Endothelial cell of umbilical vein (primary cell): Measurements from ENCODE around the gene NAV2. TPM values are rescaled to one million over a fixed set of nuclear protein-coding genes. Genes with fewer than 3 reads are reported as not detected.

ENCODE experiments used
- BruUV-seq: library from RNA; stranded (reverse); fragments of 400-500 nt; replicated peaks from 2 replicates; lab custom pipeline; 2021; lab: Mats Ljungman, UMichigan
- CTCF ChIA-PET: fragments of 300-600, 350-600 bp; sonication (Branson Sonifier 250); formaldehyde crosslinking; loops from one replicate; lab custom pipeline; 2021; ENCODE audit warnings: antibody characterized with exemption, inconsistent platforms; lab: Charles Lee
- POLR2A ChIA-PET: fragments of 300-600, 350-600 bp; sonication (Branson Sonifier 250); formaldehyde crosslinking; loops from one replicate; lab custom pipeline; 2021; ENCODE audit warnings: antibody characterized with exemption, inconsistent platforms; lab: Charles Lee
- DNase-seq: peaks from one replicate; pipeline ENCODE4 v3.0.0-alpha.2; 2011; ENCODE audit warnings: low read depth, low spot score
- FAIRE-seq: peaks from 2 replicates; lab custom pipeline; 2011; peaks lifted over from hg19 to GRCh38; lab: Jason Lieb, UNC
- H2AFZ ChIP-seq: 2 replicates; pipeline ENCODE4 v1.6.0; 2012; ENCODE audit warnings: low read depth, low read length, control low read depth, inconsistent platforms
- H3K27ac ChIP-seq: 2 replicates; pipeline ENCODE4 v1.5.1; 2011; ENCODE audit warnings: low read depth, mild to moderate bottlenecking, control low read depth, low read length, moderate library complexity; ENCODE audit not compliant: insufficient read depth
- H3K27me3 ChIP-seq, 2 experiments: 2 replicates each; pipeline versions ENCODE4 v1.6.0 to v1.6.1; 2011; ENCODE audit warnings: low read length in 2 of 2, mixed read lengths in 1 of 2; ENCODE audit not compliant: control insufficient read depth in 2 of 2, insufficient read depth in 2 of 2
- H3K36me3 ChIP-seq, 2 experiments: 2 replicates in 1 of 2; 3 replicates in 1 of 2; pipeline ENCODE4 v1.5.1; 2011; ENCODE audit warnings: low read length in 2 of 2, mild to moderate bottlenecking in 1 of 2, moderate library complexity in 1 of 2; ENCODE audit not compliant: control insufficient read depth in 2 of 2, insufficient read depth in 2 of 2; ENCODE audit errors: extremely low read depth in 1 of 2
- H3K4me1 ChIP-seq: 3 replicates; pipeline ENCODE4 v1.5.1; 2011; ENCODE audit warnings: mild to moderate bottlenecking, low read length; ENCODE audit not compliant: control insufficient read depth, insufficient read depth; ENCODE audit errors: extremely low read depth
- H3K4me2 ChIP-seq: 2 replicates; pipeline ENCODE4 v1.6.1; 2011; ENCODE audit warnings: low read length, control low read depth, mixed read lengths; ENCODE audit not compliant: insufficient read depth
- H3K4me3 ChIP-seq, 3 experiments: fragments of 200-600 bp in 1 of 3; sonication (generic), shearing (Covaris generic) in 1 of 3; replicated peaks in 1 of 3; 2 replicates each; pipeline ENCODE4 v1.5.1; 2011 to 2016; ENCODE audit warnings: control low read depth in 3 of 3, low read length in 3 of 3, mild to moderate bottlenecking in 2 of 3, inconsistent platforms in 1 of 3, low read depth in 1 of 3, moderate library complexity in 1 of 3; ENCODE audit not compliant: insufficient read depth in 1 of 3
- H3K79me2 ChIP-seq: 2 replicates; pipeline ENCODE4 v1.6.0; 2012; ENCODE audit warnings: low read length, inconsistent platforms; ENCODE audit not compliant: control insufficient read depth, insufficient read depth
- H3K9ac ChIP-seq: replicated peaks from 2 replicates; pipeline ENCODE3; 2011; ENCODE audit warnings: low read length, control low read depth; ENCODE audit not compliant: insufficient read depth; ENCODE audit errors: extremely low read depth
- H3K9me1 ChIP-seq: replicated peaks from 3 replicates; pipeline ENCODE4 v1.6.0; 2011; ENCODE audit warnings: mild to moderate bottlenecking, low read length; ENCODE audit not compliant: control insufficient read depth, insufficient read depth; ENCODE audit errors: extremely low read depth
- H3K9me3 ChIP-seq: replicated peaks from 2 replicates; pipeline ENCODE4 v1.5.1; 2012; ENCODE audit warnings: low read length, inconsistent platforms; ENCODE audit not compliant: control insufficient read depth, insufficient read depth
- H4K20me1 ChIP-seq: replicated peaks from 2 replicates; pipeline ENCODE3; 2011; ENCODE audit warnings: mild to moderate bottlenecking, low read length; ENCODE audit not compliant: control insufficient read depth, insufficient read depth; ENCODE audit errors: extremely low read depth
- CTCF ChIP-seq, 2 donors: IDR thresholded peaks; 1 replicate in 1 of 2; 2 replicates in 1 of 2; pipeline ENCODE4 v1.5.1; 2011; ENCODE audit warnings: low read length in 2 of 2, mild to moderate bottlenecking in 2 of 2, moderate library complexity in 2 of 2, control low read depth in 1 of 2, inconsistent platforms in 1 of 2, low read depth in 1 of 2; ENCODE audit not compliant: insufficient read depth in 1 of 2; ENCODE audit errors: extremely low read depth in 1 of 2
- EZH2 ChIP-seq: IDR thresholded peaks from 2 replicates; pipeline ENCODE4 v1.6.1; 2012; ENCODE audit warnings: borderline replicate concordance, low read depth, mild to moderate bottlenecking, moderate library complexity, low read length, inconsistent platforms; ENCODE audit not compliant: severe bottlenecking
- FOS ChIP-seq: IDR thresholded peaks from 2 replicates; pipeline ENCODE4 v1.6.1; 2011; ENCODE audit warnings: mild to moderate bottlenecking, low read length, moderate library complexity, borderline replicate concordance; ENCODE audit not compliant: insufficient read depth
- GATA2 ChIP-seq: IDR thresholded peaks from 2 replicates; pipeline ENCODE4 v1.7.0; 2011; ENCODE audit warnings: low read depth, mild to moderate bottlenecking, moderate library complexity, mixed read lengths, low read length; ENCODE audit not compliant: insufficient read length, insufficient read depth
- JUN ChIP-seq: IDR thresholded peaks from 2 replicates; pipeline ENCODE4 v1.6.1; 2011; ENCODE audit warnings: borderline replicate concordance, low read depth; ENCODE audit not compliant: insufficient read length, insufficient read depth
- MYC ChIP-seq: IDR thresholded peaks from one replicate; pipeline ENCODE4 v1.6.1; 2011; ENCODE audit warnings: mild to moderate bottlenecking, low read depth, low read length
- POLR2A ChIP-seq: IDR thresholded peaks from 2 replicates; pipeline ENCODE4 v1.6.1; 2012; ENCODE audit warnings: low read depth, mild to moderate bottlenecking, control low read depth, low read length
- POLR2AphosphoS5 ChIP-seq: IDR thresholded peaks from 2 replicates; pipeline ENCODE4 v1.6.1; 2012; ENCODE audit warnings: low read depth, mild to moderate bottlenecking, control low read depth, low read length, moderate library complexity; ENCODE audit not compliant: insufficient read depth
- dilution Hi-C: fragments of 300-500 bp; cut with MboI; formaldehyde crosslinking; loops from one replicate; pipeline ENCODE4 v1.15.0; 2019; ENCODE audit warnings: low sequenced_read_pairs; ENCODE audit not compliant: extremely low pct_ligation_motif_present
- intact Hi-C: fragments of 100-400 bp; cut with micrococcal nuclease; formaldehyde crosslinking; loops from one replicate; pipeline ENCODE4 v1.10.0; 2022
- polyA plus RNA-seq, 4 experiments: library from polyadenylated mRNA; depleted of rRNA in 3 of 4; stranded (reverse) in 3 of 4; unstranded in 1 of 4; fragments of >200 nt; gene quantifications; 2 replicates each; pipeline versions ENCODE4 v1.2.1 to v1.2.3, GENCODE V29; 2011 to 2012; ENCODE audit warnings: missing spikeins in 1 of 4
- total RNA-seq: library from RNA; stranded (reverse); gene quantifications from 2 replicates; pipeline ENCODE4 v1.2.3, GENCODE V29; 2021
- TF ChIP-seq, protein P1 (sequence below): IDR thresholded peaks from 2 replicates; pipeline ENCODE4 v1.6.1; 2011; ENCODE audit not compliant: insufficient read depth, insufficient read length

Gene NAV2
- total and polyA plus RNA-seq, 2 donors (not counting 3 experiments of a cell fraction or from before 2014, with no cell fraction given): 10.9 to 68.0 TPM

- H2AFZ ChIP-seq: no peak overlapping the region
- H3K4me1 ChIP-seq: peaks cover 1% of the 10 kb centered on the region
- no peak overlapping the region for H3K27ac ChIP-seq
- no peaks in the 10 kb centered on the region for H3K9me1 ChIP-seq
- FAIRE-seq: no peak
- H3K27me3 ChIP-seq: no peaks in the 10 kb centered on the region
- H3K4me3 ChIP-seq: no peak overlapping the region
- ChIA-PET CTCF (no interaction called here), POLR2A (no interaction called here)
- no peaks in the 10 kb centered on the region for H3K79me2 ChIP-seq
- no peaks in the 10 kb centered on the region for H4K20me1 ChIP-seq
- TF ChIP-seq CTCF (IDR thresholded peaks at IDR 0.05; ENCODE audit: extremely low read depth in 1 of 2, insufficient read depth in 1 of 2, low read depth in 1 of 2, low read length in 2 of 2) (no peak), POLR2A (no peak), JUN (no peak), MYC (no peak), FOS (no peak), GATA2 (no peak), EZH2 (no peak), POLR2AphosphoS5 (no peak)
- TF ChIP-seq, protein P1, sequence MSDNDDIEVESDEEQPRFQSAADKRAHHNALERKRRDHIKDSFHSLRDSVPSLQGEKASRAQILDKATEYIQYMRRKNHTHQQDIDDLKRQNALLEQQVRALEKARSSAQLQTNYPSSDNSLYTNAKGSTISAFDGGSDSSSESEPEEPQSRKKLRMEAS: no peak
- no peak for DNase-seq
- no peak overlapping the region for H3K9ac ChIP-seq
- BruUV-seq: no TSS peak
- no peaks in the 10 kb centered on the region for H3K9me3 ChIP-seq
- H3K36me3 ChIP-seq: peaks cover 13 to 16% of the 10 kb centered on the region in 2 experiments
- H3K4me2 ChIP-seq: no peak overlapping the region
- intact Hi-C loops (no loop called here), dilution Hi-C loops (no loop called here)
Observed at GRCh38 chr11:20047769-20048154, 335.1 kb downstream of the NAV2 start.
